Neural cell (in vitro differentiated cells): ENCODE results near the gene ZBTB37. TPM values are rescaled to one million over a fixed set of nuclear protein-coding genes. Genes with fewer than 3 reads are reported as not detected.
A peak's percentile ranks its signal among the peaks of the same experiment; 100 is the strongest.

Source experiments
- H2AFZ ChIP-seq: fragments of 200-600, 300-800 bp; sonication (generic), shearing (Covaris generic); 2 replicates; pipeline ENCODE4 v1.6.0; 2014; ENCODE audit warnings: low read depth, mild to moderate bottlenecking, antibody characterized with exemption, low read length, moderate library complexity
- H3F3A ChIP-seq: fragments of 200-600 bp; shearing (Covaris generic); 2 replicates; pipeline ENCODE4 v1.6.1; 2016; ENCODE audit warnings: mild to moderate bottlenecking, moderate library complexity, mixed read lengths, antibody characterized with exemption, low read length; ENCODE audit not compliant: insufficient read depth, poor library complexity, severe bottlenecking
- H3K27ac ChIP-seq: fragments of 200-600, 300-800 bp; sonication (generic), shearing (Covaris generic); 2 replicates; pipeline ENCODE4 v1.5.1; 2014; ENCODE audit warnings: mild to moderate bottlenecking, low read length, moderate library complexity
- H3K27me3 ChIP-seq: fragments of 300-800, 200-600 bp; sonication (generic), shearing (Covaris generic); 2 replicates; pipeline ENCODE4 v1.6.0; 2014; ENCODE audit warnings: mild to moderate bottlenecking, low read depth, low read length, moderate library complexity; ENCODE audit not compliant: insufficient read depth
- H3K36me3 ChIP-seq: fragments of 300-800, 200-600 bp; sonication (generic), shearing (Covaris generic); 2 replicates; pipeline ENCODE4 v1.5.1; 2014; ENCODE audit warnings: mild to moderate bottlenecking, antibody characterized with exemption, low read length, moderate library complexity; ENCODE audit not compliant: insufficient read depth
- H3K4me2 ChIP-seq: fragments of 300-800, 200-600 bp; sonication (generic), shearing (Covaris generic); 2 replicates; pipeline ENCODE4 v1.6.0; 2014; ENCODE audit warnings: mild to moderate bottlenecking, low read length
- H3K4me3 ChIP-seq: fragments of 300-800, 200-600 bp; sonication (generic), shearing (Covaris generic); 2 replicates; pipeline ENCODE4 v1.5.1; 2014; ENCODE audit warnings: mild to moderate bottlenecking, low read length, moderate library complexity
- H3K79me2 ChIP-seq: fragments of 200-600 bp; shearing (Covaris generic); replicated peaks from 2 replicates; pipeline ENCODE4 v1.6.0; 2014; ENCODE audit warnings: mild to moderate bottlenecking, low read length, moderate library complexity; ENCODE audit not compliant: insufficient read depth
- H3K9ac ChIP-seq: fragments of 300-800, 200-600 bp; sonication (generic), shearing (Covaris generic); 2 replicates; pipeline ENCODE4 v1.6.1; 2016; ENCODE audit warnings: mild to moderate bottlenecking, low read length, mixed read lengths
- H3K9me2 ChIP-seq: fragments of 200-600 bp; shearing (Covaris generic); 2 replicates; pipeline ENCODE4 v1.6.1; 2016; ENCODE audit warnings: mild to moderate bottlenecking, low read length, mixed read lengths; ENCODE audit not compliant: insufficient read depth
- H3K9me3 ChIP-seq: fragments of 200-600, 300-800 bp; sonication (generic), shearing (Covaris generic); 2 replicates; pipeline ENCODE4 v1.6.1; 2016; ENCODE audit warnings: mild to moderate bottlenecking, mixed run types, low read length, moderate library complexity, mixed read lengths
- H4K20me1 ChIP-seq: fragments of 200-600 bp; shearing (Covaris generic); 2 replicates; pipeline ENCODE4 v1.6.1; 2016; ENCODE audit warnings: mild to moderate bottlenecking, mixed run types; ENCODE audit not compliant: insufficient read depth
- CTCF ChIP-seq: fragments of 450-650 bp; IDR thresholded peaks from 2 replicates; pipeline ENCODE4 v1.5.1; 2014; ENCODE audit warnings: antibody characterized with exemption, mild to moderate bottlenecking, moderate library complexity; ENCODE audit not compliant: poor library complexity, severe bottlenecking
- EP300 ChIP-seq: fragments of 450-650 bp; conservative IDR thresholded peaks from 2 replicates; pipeline ENCODE4 v1.6.1; 2014; ENCODE audit warnings: antibody characterized with exemption, mild to moderate bottlenecking, moderate library complexity; ENCODE audit not compliant: poor library complexity, severe bottlenecking
- EZH2 ChIP-seq: fragments of 200-600, 300-800 bp; shearing (Covaris generic), sonication (generic); IDR thresholded peaks from 2 replicates; pipeline ENCODE4 v1.6.1; 2014; ENCODE audit warnings: antibody characterized with exemption, low read length, borderline replicate concordance, mild to moderate bottlenecking; ENCODE audit not compliant: insufficient read depth, poor library complexity, severe bottlenecking
- MXI1 ChIP-seq: fragments of 450-650 bp; conservative IDR thresholded peaks from 2 replicates; pipeline ENCODE4 v1.6.1; 2014; ENCODE audit warnings: antibody characterized with exemption, mild to moderate bottlenecking; ENCODE audit not compliant: poor library complexity, severe bottlenecking
- POLR2AphosphoS5 ChIP-seq: IDR thresholded peaks from 2 replicates; pipeline ENCODE4 v1.6.1; 2012
- RAD21 ChIP-seq: fragments of 450-650 bp; conservative IDR thresholded peaks from 2 replicates; pipeline ENCODE4 v1.6.1; 2014; ENCODE audit warnings: antibody characterized with exemption, mild to moderate bottlenecking, moderate library complexity
- REST ChIP-seq: IDR thresholded peaks from 2 replicates; pipeline ENCODE4 v1.6.1; 2012; ENCODE audit warnings: borderline replicate concordance
- SMC3 ChIP-seq: fragments of 450-650 bp; conservative IDR thresholded peaks from 2 replicates; pipeline ENCODE4 v1.6.1; 2014; ENCODE audit warnings: antibody characterized with exemption, mild to moderate bottlenecking, moderate library complexity; ENCODE audit not compliant: poor library complexity
- TAF1 ChIP-seq: IDR thresholded peaks from 2 replicates; pipeline ENCODE4 v1.6.1; 2012; ENCODE audit warnings: low read depth
- polyA plus RNA-seq: library from polyadenylated mRNA; depleted of rRNA; stranded (reverse); fragments of >200 nt; gene quantifications from 2 replicates; pipeline ENCODE4 v1.2.3, GENCODE V29; 2014

Gene ZBTB37
- polyA plus RNA-seq, 1 donor from 2014 or later = 14.6 TPM

- Histone ChIP-seq H3K9me2 (no peaks in the 10 kb centered on the region), H3K79me2 (peaks cover 21% of the 10 kb centered on the region), H4K20me1 (no peaks in the 10 kb centered on the region), H3K4me2 (no peak overlapping the region), H3K36me3 (peaks cover 6% of the 10 kb centered on the region), H2AFZ (no peak overlapping the region), H3K9ac (no peak overlapping the region), H3F3A (peaks cover 7% of the 10 kb centered on the region), H3K27me3 (no peaks in the 10 kb centered on the region), H3K9me3 (no peaks in the 10 kb centered on the region), H3K4me3 (no peak overlapping the region), H3K27ac (no peak overlapping the region)
- TF ChIP-seq REST (no peak), RAD21 (no peak), TAF1 (no peak), POLR2AphosphoS5 (no peak), MXI1 (no peak), SMC3 (no peak), EP300 (no peak), EZH2 (no peak), CTCF (no peak)
Measured at GRCh38 chr1:173863224-173864161, 4.7 kb upstream of the ZBTB37 start.

- H3K36me3 ChIP-seq = peaks cover 6% of the 10 kb centered on the region
- H2AFZ ChIP-seq = no peak overlapping the region
- peaks cover 7% of the 10 kb centered on the region for H3F3A ChIP-seq
- no peaks in the 10 kb centered on the region for H3K9me2 ChIP-seq
- H4K20me1 ChIP-seq = no peaks in the 10 kb centered on the region
- no peaks in the 10 kb centered on the region for H3K9me3 ChIP-seq
- H3K27me3 ChIP-seq = no peaks in the 10 kb centered on the region
- no peak overlapping the region for H3K4me2 ChIP-seq
- peak overlapping the region; percentile 12 for H3K4me3 ChIP-seq
- peaks cover 21% of the 10 kb centered on the region for H3K79me2 ChIP-seq
- no peak overlapping the region for H3K27ac ChIP-seq
- no peak for TF ChIP-seq EP300
- no peak for TF ChIP-seq POLR2AphosphoS5
- no peak for TF ChIP-seq CTCF
- TF ChIP-seq RAD21 = no peak
- no peak for TF ChIP-seq EZH2
- no peak for TF ChIP-seq SMC3
- no peak for TF ChIP-seq REST
- TF ChIP-seq MXI1 = no peak
- no peak for TF ChIP-seq TAF1
- H3K9ac ChIP-seq = no peak overlapping the region
Measured at GRCh38 chr1:173864179-173864867, 3.9 kb upstream of the ZBTB37 start.
